WERI-Rb-1 (cell line): ENCODE data around the gene PTGR1.
"Not testable (repeated sequence)": the region's sequence is repeated elsewhere in the genome, so short reads cannot be mapped to it uniquely, and the experiment has no call there.

ENCODE experiments used
- DNase-seq: peaks from one replicate; pipeline ENCODE4 v3.0.0-alpha.2; 2020
- H3K27ac ChIP-seq: fragments of 250-450 bp; sonication (Bioruptor Pico); 2 replicates; pipeline ENCODE4 v1.5.1; 2020; ENCODE audit warnings: mild to moderate bottlenecking, moderate library complexity
- H3K27me3 ChIP-seq: fragments of 250-450 bp; sonication (Bioruptor Pico); 2 replicates; pipeline ENCODE4 v1.5.1; 2021; ENCODE audit warnings: mild to moderate bottlenecking, low read depth, moderate library complexity; ENCODE audit not compliant: insufficient read depth, severe bottlenecking
- H3K36me3 ChIP-seq: fragments of 250-450 bp; sonication (Bioruptor Pico); 2 replicates; pipeline ENCODE4 v1.5.1; 2020; ENCODE audit warnings: mild to moderate bottlenecking, moderate library complexity
- H3K4me3 ChIP-seq: 2 replicates; pipeline ENCODE4 v1.5.1; 2011; ENCODE audit warnings: low read depth, mild to moderate bottlenecking, control low read depth, low read length
- H3K9me3 ChIP-seq: fragments of 250-450 bp; sonication (Bioruptor Pico); 2 replicates; pipeline ENCODE4 v1.5.1; 2021; ENCODE audit warnings: mild to moderate bottlenecking, moderate library complexity; ENCODE audit not compliant: severe bottlenecking
- CTCF ChIP-seq: IDR thresholded peaks from 2 replicates; pipeline ENCODE4 v1.5.1; 2011; ENCODE audit warnings: low read depth, mild to moderate bottlenecking, control low read depth, inconsistent platforms, low read length

The PTGR1 gene

DNA sequence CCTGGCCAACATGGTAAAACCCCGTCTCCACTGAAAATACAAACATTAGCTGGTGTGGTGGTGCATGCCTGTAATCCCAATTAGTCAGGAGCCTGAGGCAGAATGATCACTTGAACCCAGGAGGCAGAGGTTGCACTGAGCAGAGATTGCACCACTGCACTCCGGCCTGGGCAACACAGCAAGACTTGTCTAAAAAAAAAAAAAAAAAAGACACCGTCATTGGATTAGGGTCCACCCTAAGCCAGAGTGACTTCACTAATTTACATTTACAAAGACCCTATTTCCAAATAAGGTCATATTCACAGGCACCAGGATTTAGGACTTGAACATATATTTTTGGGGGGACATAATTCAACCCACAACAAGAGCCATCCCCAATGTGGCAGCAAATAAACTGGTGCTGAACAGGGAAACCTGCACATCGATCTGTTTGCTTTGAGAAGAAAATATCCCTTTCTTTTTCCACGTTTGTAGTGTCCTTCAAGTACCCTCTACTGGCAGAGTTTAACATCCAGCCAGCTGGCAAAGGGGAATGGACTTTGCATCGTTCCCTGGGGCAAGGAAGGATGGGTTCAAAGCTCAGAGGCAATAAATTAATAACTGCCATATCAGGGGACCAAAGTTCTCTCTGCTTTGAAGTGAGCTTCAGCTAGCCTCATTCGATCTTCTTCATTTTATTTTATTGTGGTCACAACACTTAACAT lies 28.0 kb upstream of the PTGR1 start:
- Histone ChIP-seq H3K27me3 (no peaks in the 10 kb centered on the region), H3K36me3 (no peaks in the 10 kb centered on the region; the same call in 1 of the 2 replicates), H3K27ac (no peak overlapping the region), H3K9me3 (no peaks in the 10 kb centered on the region), H3K4me3 (no peak overlapping the region)
- TF ChIP-seq CTCF, result no peak
- DNase-seq, result no peak

DNA sequence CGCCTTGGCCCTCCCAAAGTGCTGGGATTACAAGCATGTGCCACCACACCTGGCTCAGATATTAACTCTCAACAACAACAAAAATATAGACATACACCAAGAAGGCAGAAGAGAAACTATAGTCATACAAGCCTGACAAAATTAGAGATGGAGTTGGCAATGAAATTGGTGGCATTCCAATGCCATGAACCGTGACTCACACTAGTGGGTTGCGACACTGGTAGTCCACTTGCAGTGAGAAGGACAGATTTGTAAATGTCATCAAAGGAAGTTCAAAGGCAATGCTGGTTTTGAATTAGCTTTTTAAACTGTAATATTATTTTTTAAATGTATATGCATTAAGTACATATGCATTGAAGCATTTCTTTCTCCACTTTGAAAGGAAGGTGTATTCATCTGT lies 23.2 kb upstream of the PTGR1 start:
- H3K27ac ChIP-seq, result no peak overlapping the region
- no peaks in the 10 kb centered on the region for H3K27me3 ChIP-seq
- TF ChIP-seq CTCF, result no peak
- no peaks in the 10 kb centered on the region for H3K9me3 ChIP-seq
- no peak overlapping the region for H3K4me3 ChIP-seq
- DNase-seq, result no peak
- no peaks in the 10 kb centered on the region for H3K36me3 ChIP-seq

- peak; percentile 45 for DNase-seq
- no peak overlapping the region for H3K27ac ChIP-seq
- no peaks in the 10 kb centered on the region for H3K27me3 ChIP-seq
Observed at GRCh38 chr9:111621895-111622480, 22.5 kb upstream of the PTGR1 start.

GRCh38 chr9:111617349-111617748 lies 17.9 kb upstream of the PTGR1 start:
- H3K4me3 ChIP-seq, H3K36me3 ChIP-seq, H3K27me3 ChIP-seq, H3K27ac ChIP-seq, DNase-seq, H3K9me3 ChIP-seq: not testable (repeated sequence)

More at GRCh38 chr9:111621895-111622480, 22.5 kb upstream of the PTGR1 start:
- no peak overlapping the region for H3K4me3 ChIP-seq
- no peaks in the 10 kb centered on the region for H3K9me3 ChIP-seq
- TF ChIP-seq CTCF, result peak; percentile 89
- H3K36me3 ChIP-seq, result no peaks in the 10 kb centered on the region

GRCh38 chr9:111615928-111616327 lies 16.5 kb upstream of the PTGR1 start:
- Histone ChIP-seq H3K27me3 (no peaks in the 10 kb centered on the region), H3K27ac (no peak overlapping the region), H3K36me3 (no peaks in the 10 kb centered on the region), H3K4me3 (no peak overlapping the region), H3K9me3 (no peaks in the 10 kb centered on the region)
- no peak for DNase-seq
- no peak for TF ChIP-seq CTCF

DNA sequence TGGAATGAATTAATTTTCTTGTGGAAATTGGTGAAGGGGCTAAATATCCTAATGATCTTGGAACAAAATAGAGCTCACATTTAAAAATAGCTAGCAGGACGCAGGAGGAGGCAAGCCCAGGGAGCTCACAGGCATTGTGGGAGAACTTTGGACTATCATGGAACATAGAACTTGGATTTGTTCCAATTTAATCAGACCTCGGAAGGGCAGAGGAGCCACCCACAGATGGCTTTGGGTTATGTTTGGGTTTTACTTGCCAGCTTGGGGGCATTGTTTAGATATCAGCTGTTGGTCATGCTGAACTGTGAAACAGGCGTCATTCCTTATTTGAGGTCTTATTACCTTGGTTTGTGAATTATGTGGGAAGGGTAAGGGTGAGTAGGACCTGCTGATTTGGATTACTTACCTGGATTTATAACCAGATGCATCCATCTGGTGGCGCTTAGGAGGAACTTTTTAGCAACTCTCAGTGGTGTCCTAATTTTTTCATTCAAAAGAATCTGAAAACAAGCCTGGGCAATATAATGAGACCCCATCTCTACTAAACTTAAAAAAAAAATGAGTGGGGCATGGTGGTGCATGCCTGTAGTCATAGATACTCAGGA lies 14.1 kb upstream of the PTGR1 start:
- no peak overlapping the region for H3K27ac ChIP-seq
- H3K27me3 ChIP-seq, result no peaks in the 10 kb centered on the region
- TF ChIP-seq CTCF, result no peak
- no peak overlapping the region for H3K4me3 ChIP-seq
- no peaks in the 10 kb centered on the region for H3K9me3 ChIP-seq
- no peak for DNase-seq
- H3K36me3 ChIP-seq, result no peaks in the 10 kb centered on the region
